Cardiac fibroblast (primary cell): ENCODE measurements around the gene LMO2.

Experiments
- DNase-seq, 2 donors: peaks; one replicate each; pipeline versions ENCODE4 v3.0.0 to v3.0.0-alpha.2; 2010; ENCODE audit warnings: low read depth in 2 of 2
- H3K4me3 ChIP-seq, 2 donors: replicated peaks in 1 of 2; 1 replicate in 1 of 2; 2 replicates in 1 of 2; pipeline ENCODE4 v1.5.1; 2011; ENCODE audit warnings: low read depth in 2 of 2, low read length in 2 of 2, mild to moderate bottlenecking in 2 of 2, moderate library complexity in 1 of 2
- TF ChIP-seq, protein P1 (sequence below): IDR thresholded peaks from one replicate; pipeline ENCODE4 v1.5.1; 2011; ENCODE audit warnings: low read depth, mild to moderate bottlenecking, low read length, inconsistent platforms

LMO2 gene

DNA sequence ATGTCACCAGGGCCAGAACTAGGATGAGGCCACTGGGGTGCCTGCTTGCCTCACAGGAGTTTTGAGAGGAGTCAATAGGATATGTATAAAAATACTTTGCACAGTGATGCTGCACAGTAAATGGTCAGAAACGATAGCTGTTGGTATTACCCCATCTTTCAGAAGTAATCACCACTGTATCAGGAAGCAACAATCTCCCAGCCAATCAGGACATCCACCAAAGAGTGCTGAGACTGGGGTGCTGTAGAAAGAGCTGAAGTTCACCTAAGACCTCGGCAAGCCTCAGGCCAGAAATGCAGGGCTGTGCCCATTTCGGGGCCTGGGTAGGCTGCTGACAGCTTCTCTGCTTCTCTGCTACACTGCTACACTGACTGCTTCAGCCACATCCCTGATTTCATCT is 17.4 kb downstream of the LMO2 start:
- TF ChIP-seq, protein P1, sequence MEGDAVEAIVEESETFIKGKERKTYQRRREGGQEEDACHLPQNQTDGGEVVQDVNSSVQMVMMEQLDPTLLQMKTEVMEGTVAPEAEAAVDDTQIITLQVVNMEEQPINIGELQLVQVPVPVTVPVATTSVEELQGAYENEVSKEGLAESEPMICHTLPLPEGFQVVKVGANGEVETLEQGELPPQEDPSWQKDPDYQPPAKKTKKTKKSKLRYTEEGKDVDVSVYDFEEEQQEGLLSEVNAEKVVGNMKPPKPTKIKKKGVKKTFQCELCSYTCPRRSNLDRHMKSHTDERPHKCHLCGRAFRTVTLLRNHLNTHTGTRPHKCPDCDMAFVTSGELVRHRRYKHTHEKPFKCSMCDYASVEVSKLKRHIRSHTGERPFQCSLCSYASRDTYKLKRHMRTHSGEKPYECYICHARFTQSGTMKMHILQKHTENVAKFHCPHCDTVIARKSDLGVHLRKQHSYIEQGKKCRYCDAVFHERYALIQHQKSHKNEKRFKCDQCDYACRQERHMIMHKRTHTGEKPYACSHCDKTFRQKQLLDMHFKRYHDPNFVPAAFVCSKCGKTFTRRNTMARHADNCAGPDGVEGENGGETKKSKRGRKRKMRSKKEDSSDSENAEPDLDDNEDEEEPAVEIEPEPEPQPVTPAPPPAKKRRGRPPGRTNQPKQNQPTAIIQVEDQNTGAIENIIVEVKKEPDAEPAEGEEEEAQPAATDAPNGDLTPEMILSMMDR = no peak
- no peak for DNase-seq
- no peak overlapping the region for H3K4me3 ChIP-seq

DNA sequence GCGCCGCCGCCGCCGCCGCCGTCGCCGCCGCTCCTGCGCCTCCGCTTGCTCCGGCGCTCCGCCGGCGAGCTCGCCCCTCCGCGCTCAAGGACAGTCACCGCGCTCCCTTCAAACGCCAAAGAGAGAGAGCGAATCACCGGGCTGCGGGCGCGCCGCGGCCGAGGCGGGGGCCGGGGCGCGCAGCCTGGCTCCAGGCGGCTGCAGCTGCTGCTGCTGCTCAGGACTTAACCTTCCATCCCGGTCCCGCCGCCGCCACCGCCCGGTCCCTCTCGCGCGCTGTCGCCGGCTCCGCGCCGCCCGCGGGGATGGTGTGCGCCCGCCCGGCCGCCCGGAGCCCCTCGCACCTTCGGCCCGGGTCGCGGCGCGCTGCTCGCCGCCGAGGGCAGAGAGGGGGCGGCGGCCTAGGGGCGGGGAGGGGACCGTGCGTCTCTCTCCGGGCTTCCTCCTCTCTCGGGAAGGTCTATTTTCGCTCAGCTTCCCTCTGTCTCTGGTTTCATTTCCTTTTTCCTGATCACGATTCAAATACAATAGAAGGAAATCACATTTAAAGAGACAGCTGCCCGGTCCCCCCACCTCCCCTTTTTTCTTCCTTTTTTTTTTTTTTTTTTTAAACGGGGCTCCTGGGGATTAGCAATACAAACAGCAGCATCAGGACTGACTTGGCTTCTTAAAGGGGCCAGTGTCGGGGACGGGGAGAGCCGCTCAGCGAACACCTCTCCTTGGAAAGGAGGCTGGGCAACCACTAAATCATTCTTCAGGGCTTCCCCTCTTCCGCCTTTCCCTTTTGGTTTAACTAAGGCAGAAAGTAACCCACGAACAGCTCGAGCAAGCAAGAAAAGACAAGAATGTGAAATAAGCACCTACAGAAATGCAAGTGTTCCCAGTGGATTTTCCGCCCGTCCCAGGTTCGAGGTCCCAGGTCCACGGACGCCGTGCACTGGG is 22.1 kb downstream of the LMO2 start:
- TF ChIP-seq, protein P1 = no peak
- DNase-seq = peak; percentile 38 to 50
- peak overlapping the region; percentile 55 to 60 for H3K4me3 ChIP-seq

DNA sequence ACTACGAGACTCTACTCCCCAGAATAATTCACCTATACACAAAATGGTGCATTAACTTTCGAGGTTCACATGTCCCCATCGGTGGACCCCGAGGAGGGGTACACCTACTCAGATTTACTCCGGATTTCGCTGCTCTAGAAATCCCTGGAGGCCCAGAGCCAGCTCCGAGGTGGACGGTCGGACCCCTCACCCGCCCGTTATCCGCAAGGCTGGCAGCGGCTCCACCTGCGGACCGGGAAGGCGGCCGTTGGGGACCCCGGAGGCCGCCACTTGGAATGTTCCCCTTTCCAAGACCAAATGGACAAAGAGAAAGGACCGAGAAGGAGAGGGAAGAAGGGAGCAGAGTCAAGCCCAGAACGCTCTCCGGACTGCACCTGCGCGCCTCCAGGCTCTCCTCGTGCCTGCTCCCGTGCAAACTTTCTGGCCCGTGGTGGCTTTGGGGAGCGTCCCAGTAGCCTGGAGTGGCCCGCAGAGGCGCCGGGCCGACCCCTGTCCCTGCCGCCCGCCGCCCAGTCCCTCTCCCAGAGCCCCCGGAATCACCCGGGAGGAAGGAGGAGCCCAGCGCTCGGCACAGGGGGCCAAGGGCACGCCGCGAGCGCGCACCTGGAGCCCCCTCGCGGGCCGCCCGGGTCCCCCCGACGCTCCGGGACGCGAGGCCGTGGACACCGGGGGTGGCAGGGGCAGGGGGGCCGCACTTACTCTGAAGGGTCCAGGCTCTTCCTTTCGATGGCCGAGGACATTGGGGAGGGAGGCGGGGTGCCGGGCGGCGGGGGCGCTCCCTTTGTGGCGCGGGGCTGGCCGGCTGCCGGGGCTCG is 23.0 kb downstream of the LMO2 start:
- DNase-seq = no peak
- TF ChIP-seq, protein P1 = no peak
- H3K4me3 ChIP-seq = peak overlapping the region; percentile 37 to 60

DNA sequence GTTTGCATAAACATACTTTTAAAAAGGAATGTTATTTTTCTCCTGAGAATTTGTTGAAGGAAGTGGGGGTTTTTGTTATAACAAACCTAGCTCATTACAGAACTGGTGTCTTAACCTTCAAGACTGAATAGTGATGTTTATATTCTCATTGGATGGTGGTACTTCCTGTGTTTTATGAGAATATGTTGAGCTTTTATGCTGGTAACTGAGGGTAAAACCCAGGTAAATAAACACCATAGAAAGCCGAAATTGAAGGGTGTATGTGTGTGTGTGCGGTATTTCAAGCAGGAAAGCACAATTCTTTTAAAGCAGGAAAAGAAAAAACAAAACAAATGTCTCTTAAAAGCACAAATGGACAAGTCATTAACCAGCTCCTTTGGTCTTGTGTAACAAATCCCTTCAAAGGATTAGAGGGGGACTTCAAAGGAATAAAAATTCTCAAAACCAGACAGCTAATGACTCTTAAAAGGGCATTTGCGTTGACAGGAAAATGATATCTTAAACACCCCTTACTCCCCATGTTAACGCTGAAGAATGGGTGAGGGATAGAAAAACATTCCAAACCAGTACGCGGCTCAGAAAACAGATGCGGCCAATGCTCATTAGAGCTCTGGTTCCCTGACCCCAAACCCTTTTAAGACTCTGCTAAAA is 23.8 kb downstream of the LMO2 start:
- no peak for DNase-seq
- TF ChIP-seq, protein P1 = no peak
- H3K4me3 ChIP-seq = no peak overlapping the region

DNA sequence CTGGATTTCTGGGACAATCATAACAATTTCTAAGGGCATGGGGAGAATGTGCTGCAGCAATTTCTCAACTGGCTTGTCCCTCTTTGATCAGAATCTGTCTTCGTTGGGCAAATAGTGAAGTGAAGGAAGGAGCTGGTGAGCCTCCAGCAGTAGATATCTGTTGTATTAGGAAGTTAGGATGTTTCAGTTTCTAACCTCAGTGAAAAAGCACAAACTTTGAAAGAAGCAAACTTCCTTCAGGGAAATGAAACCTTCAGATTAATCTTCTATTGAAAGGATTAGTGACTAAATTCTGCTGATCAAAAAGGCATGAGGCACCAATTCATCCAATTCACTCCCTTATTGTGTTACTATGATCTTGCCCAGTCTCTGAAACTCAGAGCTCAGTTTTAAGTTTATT is 24.3 kb downstream of the LMO2 start:
- TF ChIP-seq, protein P1 = no peak
- H3K4me3 ChIP-seq = no peak overlapping the region
- no peak for DNase-seq

DNA sequence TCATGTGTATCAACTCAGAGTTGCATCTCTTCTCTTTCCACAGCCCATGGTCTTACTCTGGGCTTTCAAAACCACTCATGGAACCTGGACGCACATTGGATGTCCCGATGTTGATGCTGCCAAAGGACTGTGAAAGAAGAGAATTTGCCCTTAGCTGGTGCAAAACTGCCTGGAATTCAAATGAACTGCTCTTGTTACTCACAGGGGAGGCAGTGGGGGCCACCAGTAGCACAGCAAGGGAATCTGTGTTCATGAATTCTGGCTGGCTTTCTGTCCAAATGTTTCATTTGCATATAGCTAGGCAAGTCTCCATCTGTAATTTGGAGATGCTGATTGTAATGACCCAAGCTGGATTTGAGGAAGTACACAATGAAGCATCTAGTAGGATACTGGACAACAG is 24.9 kb downstream of the LMO2 start:
- no peak overlapping the region for H3K4me3 ChIP-seq
- TF ChIP-seq, protein P1 = no peak
- DNase-seq = no peak
